Karpas-422 (cell line): ENCODE measurements around the gene SNCB. TPM values are rescaled to one million over a fixed set of nuclear protein-coding genes. Genes with fewer than 3 reads are reported as not detected.
"Not testable (repeated sequence)": the region's sequence is repeated elsewhere in the genome, so short reads cannot be mapped to it uniquely, and the experiment has no call there.

Source experiments
- DNase-seq: peaks from one replicate; pipeline ENCODE4 v3.0.0-alpha.2; 2015
- H2AFZ ChIP-seq: fragments of 200-600 bp; sonication (generic); 2 replicates; pipeline ENCODE4 v1.6.1; 2014; ENCODE audit warnings: antibody characterized with exemption, low read length, mixed read lengths
- H3K27ac ChIP-seq: fragments of 200-600 bp; sonication (generic); 2 replicates; pipeline ENCODE4 v1.5.1; 2014; ENCODE audit warnings: mild to moderate bottlenecking, low read length, moderate library complexity
- H3K27me3 ChIP-seq: fragments of 200-600 bp; sonication (generic); 2 replicates; pipeline ENCODE4 v1.6.1; 2014; ENCODE audit warnings: low read length, mixed read lengths
- H3K36me3 ChIP-seq: fragments of 200-600 bp; sonication (generic); 2 replicates; pipeline ENCODE4 v1.6.1; 2014; ENCODE audit warnings: low read length, mixed read lengths; ENCODE audit not compliant: insufficient read depth
- H3K4me1 ChIP-seq: fragments of 200-600 bp; sonication (generic); 2 replicates; pipeline ENCODE4 v1.6.1; 2014; ENCODE audit warnings: mild to moderate bottlenecking, low read length, mixed read lengths
- H3K4me2 ChIP-seq: fragments of 200-600 bp; sonication (generic); 2 replicates; pipeline ENCODE4 v1.6.1; 2014; ENCODE audit warnings: low read length, low read depth, mild to moderate bottlenecking; ENCODE audit not compliant: poor library complexity, severe bottlenecking
- H3K4me3 ChIP-seq: fragments of 200-600 bp; sonication (generic); 2 replicates; pipeline ENCODE4 v1.5.1; 2014; ENCODE audit warnings: mild to moderate bottlenecking, antibody characterized with exemption, low read length, mixed read lengths
- H3K79me2 ChIP-seq: fragments of 200-600 bp; sonication (generic); 2 replicates; pipeline ENCODE4 v1.6.1; 2014; ENCODE audit warnings: mild to moderate bottlenecking, low read length, mixed read lengths
- H3K9ac ChIP-seq: fragments of 200-600 bp; sonication (generic); 2 replicates; pipeline ENCODE4 v1.6.0; 2014; ENCODE audit warnings: low read length
- H3K9me2 ChIP-seq: fragments of 200-600 bp; sonication (generic), shearing (Covaris generic); replicated peaks from 2 replicates; pipeline ENCODE4 v1.6.0; 2014; ENCODE audit warnings: mild to moderate bottlenecking, low read length, moderate library complexity; ENCODE audit not compliant: insufficient read depth
- H3K9me3 ChIP-seq: fragments of 300-700, 200-600 bp; sonication (generic); 2 replicates; pipeline ENCODE4 v1.6.1; 2014; ENCODE audit warnings: low read length, mixed read lengths
- H4K20me1 ChIP-seq: fragments of 200-600 bp; sonication (generic); 2 replicates; pipeline ENCODE4 v1.6.1; 2014; ENCODE audit warnings: mild to moderate bottlenecking, antibody characterized with exemption, low read length, low read depth; ENCODE audit not compliant: insufficient read depth
- total RNA-seq: library from RNA; depleted of rRNA; stranded (reverse); fragments of >200 nt; shearing (Covaris generic); gene quantifications from 2 replicates; pipeline ENCODE4 v1.2.3, GENCODE V29; 2014; ENCODE audit warnings: low replicate concordance

SNCB gene
- total RNA-seq, 1 experiment from 2014 or later, result not detected

GRCh38 chr5:176601901-176602482, 28.3 kb downstream of the SNCB start:
- no peaks in the 10 kb centered on the region for H3K9me3 ChIP-seq
- H3K9ac ChIP-seq, result no peak overlapping the region
- peaks cover 23% of the 10 kb centered on the region; the same call in 1 of the 2 replicates for H4K20me1 ChIP-seq
- no peak overlapping the region for H3K27ac ChIP-seq
- no peaks in the 10 kb centered on the region for H3K36me3 ChIP-seq
- no peaks in the 10 kb centered on the region for H3K4me1 ChIP-seq
- no peak overlapping the region for H2AFZ ChIP-seq
- H3K4me2 ChIP-seq, result no peak overlapping the region
- H3K4me3 ChIP-seq, result no peak overlapping the region
- no peaks in the 10 kb centered on the region for H3K27me3 ChIP-seq
- no peak for DNase-seq
- H3K9me2 ChIP-seq, result no peaks in the 10 kb centered on the region
- H3K79me2 ChIP-seq, result no peaks in the 10 kb centered on the region

- H4K20me1 ChIP-seq, result 0 out of 2 replicates have a peak, but pooled peaks cover 14% of the 10 kb centered on the region
- H3K27ac ChIP-seq, DNase-seq, H3K4me2 ChIP-seq, H3K27me3 ChIP-seq, H3K9ac ChIP-seq, H3K36me3 ChIP-seq, H2AFZ ChIP-seq, H3K9me3 ChIP-seq, H3K4me3 ChIP-seq, H3K9me2 ChIP-seq, H3K4me1 ChIP-seq, H3K79me2 ChIP-seq: not testable (repeated sequence)
Observed at GRCh38 chr5:176599749-176600430, 30.4 kb downstream of the SNCB start.

DNA sequence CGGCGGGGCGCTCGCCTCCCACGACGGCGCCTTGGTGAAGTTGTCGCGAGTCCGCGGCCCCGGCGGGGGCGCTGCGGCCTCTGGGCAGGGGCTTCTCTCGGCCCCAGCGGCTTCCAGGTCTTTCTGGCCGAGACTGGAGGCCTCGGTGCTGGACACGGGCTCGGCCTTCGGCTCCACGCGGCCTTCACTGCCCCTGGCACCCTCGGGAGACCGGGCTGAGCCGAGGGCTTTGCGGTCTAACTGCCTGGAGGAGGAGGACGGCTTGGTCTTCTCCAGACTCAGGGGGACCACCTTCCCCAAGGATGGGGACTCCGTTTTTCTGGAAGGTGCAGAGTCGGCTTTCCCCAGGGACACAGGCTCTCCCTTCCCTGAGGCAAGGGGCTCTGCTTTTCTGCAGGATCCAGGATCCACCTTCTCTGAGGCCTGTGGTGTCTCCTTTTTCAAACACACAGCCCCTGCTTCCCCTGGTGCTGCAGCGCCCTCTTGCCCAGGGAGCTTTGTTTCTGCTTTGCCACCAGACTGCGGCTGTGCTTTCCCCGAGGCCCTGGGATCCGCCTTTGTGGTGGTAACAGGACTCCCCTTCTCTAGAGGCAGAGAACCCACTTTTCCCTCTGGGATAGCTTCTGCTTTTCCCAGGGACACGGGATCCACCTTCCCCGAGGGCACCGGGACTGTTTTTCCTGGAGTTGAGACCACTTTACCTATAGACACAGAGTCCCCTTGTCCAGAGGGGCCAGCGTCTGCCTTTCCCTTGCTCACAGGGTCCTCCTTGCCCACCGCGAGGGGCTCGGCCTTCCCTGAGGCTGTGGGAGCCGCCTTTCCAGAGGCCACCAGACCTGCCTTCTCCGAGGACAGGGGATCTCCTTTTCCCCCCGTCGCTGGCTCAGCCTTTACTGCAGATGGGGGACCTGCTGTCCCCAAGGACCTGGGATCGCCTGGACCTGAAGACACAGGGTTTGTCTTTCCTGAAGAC, 32.6 kb downstream of the SNCB start:
- Histone ChIP-seq H3K9me3 (peaks cover 4% of the 10 kb centered on the region; the same call in 1 of the 2 replicates), H4K20me1 (0 out of 2 replicates have a peak, but pooled peaks cover 3% of the 10 kb centered on the region), H3K4me2 (no peak overlapping the region), H3K9me2 (no peaks in the 10 kb centered on the region), H3K27ac (no peak overlapping the region), H3K36me3 (no peaks in the 10 kb centered on the region), H2AFZ (no peak overlapping the region), H3K4me3 (no peak overlapping the region), H3K4me1 (no peaks in the 10 kb centered on the region), H3K9ac (no peak overlapping the region), H3K79me2 (no peaks in the 10 kb centered on the region), H3K27me3 (no peaks in the 10 kb centered on the region)
- no peak for DNase-seq

- Histone ChIP-seq H2AFZ (no peak overlapping the region), H3K4me2 (no peak overlapping the region)
Observed at GRCh38 chr5:176596689-176597416, 33.5 kb downstream of the SNCB start.

GRCh38 chr5:176596069-176596644, 34.2 kb downstream of the SNCB start:
- no peak overlapping the region for H2AFZ ChIP-seq
- H3K9ac ChIP-seq, result no peak overlapping the region
- no peaks in the 10 kb centered on the region for H3K9me2 ChIP-seq
- no peaks in the 10 kb centered on the region for H3K27me3 ChIP-seq
- no peak overlapping the region for H3K4me2 ChIP-seq
- no peak overlapping the region for H3K27ac ChIP-seq
- H3K36me3 ChIP-seq, result no peaks in the 10 kb centered on the region
- H4K20me1 ChIP-seq, result no peaks in the 10 kb centered on the region
- H3K4me3 ChIP-seq, result no peak overlapping the region
- DNase-seq, result no peak
- H3K79me2 ChIP-seq, result no peaks in the 10 kb centered on the region
- H3K4me1 ChIP-seq, result no peaks in the 10 kb centered on the region
- H3K9me3 ChIP-seq, result peaks cover 5% of the 10 kb centered on the region; the same call in 1 of the 2 replicates

More at GRCh38 chr5:176596689-176597416, 33.5 kb downstream of the SNCB start:
- Histone ChIP-seq H3K9me3 (peaks cover 5% of the 10 kb centered on the region; the same call in 1 of the 2 replicates), H3K4me1 (no peaks in the 10 kb centered on the region), H3K4me3 (no peak overlapping the region), H3K9me2 (no peaks in the 10 kb centered on the region), H3K79me2 (no peaks in the 10 kb centered on the region), H3K27me3 (no peaks in the 10 kb centered on the region), H3K9ac (no peak overlapping the region), H4K20me1 (no peaks in the 10 kb centered on the region), H3K27ac (no peak overlapping the region), H3K36me3 (no peaks in the 10 kb centered on the region)
- DNase-seq, result no peak

DNA sequence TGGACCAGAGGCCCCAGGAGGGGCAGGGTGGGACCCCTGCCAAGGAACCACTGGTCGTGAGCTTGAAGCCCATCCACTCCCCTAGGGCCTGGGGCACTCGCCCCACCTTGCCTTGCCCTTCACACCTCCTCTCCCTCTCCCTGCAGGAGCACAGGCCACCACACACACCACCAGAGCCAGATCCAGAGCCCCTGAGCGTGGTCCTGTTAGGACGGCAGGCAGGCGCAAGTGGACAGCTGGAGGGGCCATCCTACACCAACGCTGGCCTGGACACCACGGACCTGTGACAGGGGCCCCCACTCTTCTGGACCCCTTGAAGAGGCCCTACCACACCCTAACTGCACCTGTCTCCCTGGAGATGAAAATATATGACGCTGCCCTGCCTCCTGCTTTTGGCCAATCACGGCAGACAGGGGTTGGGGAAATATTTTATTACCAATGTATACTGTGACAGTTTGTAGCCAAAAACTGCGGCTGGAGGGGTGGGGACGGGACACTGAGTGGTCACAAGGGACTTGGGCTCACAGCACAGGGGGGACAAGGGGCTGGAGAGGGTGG, 34.9 kb downstream of the SNCB start:
- Histone ChIP-seq H3K4me2 (no peak overlapping the region), H3K79me2 (no peaks in the 10 kb centered on the region), H3K27ac (no peak overlapping the region), H2AFZ (no peak overlapping the region), H3K27me3 (no peaks in the 10 kb centered on the region), H4K20me1 (no peaks in the 10 kb centered on the region), H3K9me3 (peaks cover 5% of the 10 kb centered on the region; the same call in 1 of the 2 replicates), H3K4me1 (no peaks in the 10 kb centered on the region), H3K9ac (no peak overlapping the region), H3K9me2 (no peaks in the 10 kb centered on the region), H3K36me3 (no peaks in the 10 kb centered on the region), H3K4me3 (no peak overlapping the region)
- no peak for DNase-seq

- DNase-seq, result no peak
- Histone ChIP-seq H3K9ac (no peak overlapping the region), H2AFZ (no peak overlapping the region), H3K4me1 (no peaks in the 10 kb centered on the region), H3K79me2 (no peaks in the 10 kb centered on the region), H3K27ac (no peak overlapping the region), H3K4me2 (no peak overlapping the region), H3K9me3 (peaks cover 5% of the 10 kb centered on the region; the same call in 1 of the 2 replicates), H3K36me3 (no peaks in the 10 kb centered on the region), H3K9me2 (no peaks in the 10 kb centered on the region), H3K27me3 (no peaks in the 10 kb centered on the region), H4K20me1 (no peaks in the 10 kb centered on the region), H3K4me3 (no peak overlapping the region)
Observed at GRCh38 chr5:176594554-176594953, 35.8 kb downstream of the SNCB start.
